ENCODE data around the gene DLGAP4.
"Not testable (repeated sequence)": the region's sequence is repeated elsewhere in the genome, so short reads cannot be mapped to it uniquely, and the experiment has no call there.

The DLGAP4 gene

DNA sequence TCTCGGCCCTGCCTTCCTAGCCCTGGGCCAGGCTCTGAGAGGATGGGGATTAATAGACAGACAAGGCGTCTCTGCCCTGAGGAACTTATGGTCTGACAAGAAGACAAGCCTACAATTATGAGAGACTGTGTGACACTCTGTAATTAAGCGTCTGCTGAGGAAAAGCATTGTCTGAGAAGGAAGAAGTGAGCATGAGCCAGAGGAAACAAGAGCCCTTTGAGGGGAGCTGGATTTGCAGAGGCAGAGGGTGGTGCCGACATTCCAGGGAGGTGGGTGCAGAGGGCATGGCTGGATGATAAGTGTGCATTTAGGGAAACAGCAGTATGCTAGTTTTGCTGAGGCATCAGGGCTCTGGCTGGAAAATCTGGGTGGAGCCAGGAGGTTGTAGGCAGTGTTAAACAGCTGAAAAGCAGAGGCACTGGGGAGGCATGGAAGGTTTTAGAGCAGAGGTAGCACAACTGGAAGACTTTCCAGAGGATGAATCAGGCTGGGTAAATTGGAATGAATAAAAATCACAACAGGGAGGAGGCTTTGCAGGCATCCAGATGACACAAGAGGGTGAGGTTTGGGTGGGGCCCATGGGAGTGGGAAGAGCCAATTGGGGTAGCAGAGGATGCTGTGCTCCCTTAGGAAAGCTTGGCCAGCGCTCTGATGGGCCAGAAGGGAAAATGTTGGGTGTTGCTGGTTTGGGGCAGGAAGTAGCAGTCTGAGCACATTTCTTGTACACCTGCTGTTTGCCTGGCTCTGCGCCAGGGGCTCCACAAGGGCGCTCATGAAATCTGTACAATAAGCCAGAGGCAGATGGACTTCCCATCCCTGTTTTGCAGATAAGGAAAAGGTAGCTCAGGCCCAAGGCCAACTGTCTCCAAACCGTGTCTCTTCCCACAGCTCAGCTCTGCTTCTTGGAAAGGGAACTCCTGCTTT is 161.2 kb downstream of the DLGAP4 start:
- peak; percentile 68 for FAIRE-seq
- DNase-seq (ENCODE audit: insufficient read length, low spot score): no peak

- no peak for FAIRE-seq
- DNase-seq (ENCODE audit: insufficient read length, low spot score): no peak
These were observed 162.2 kb downstream of the DLGAP4 start for GRCh38 chr20:36468149-36469000.

- DNase-seq (ENCODE audit: insufficient read length, low spot score): no peak
- no peak for FAIRE-seq
These were observed 163.8 kb downstream of the DLGAP4 start for GRCh38 chr20:36469973-36470372.

- DNase-seq (ENCODE audit: insufficient read length, low spot score) (no peak), FAIRE-seq (no peak)
These were observed 165.9 kb downstream of the DLGAP4 start for GRCh38 chr20:36471885-36472636.

GRCh38 chr20:36472637-36473090 is 166.5 kb downstream of the DLGAP4 start:
- FAIRE-seq (no peak), DNase-seq (ENCODE audit: insufficient read length, low spot score) (no peak)

- DNase-seq (ENCODE audit: insufficient read length, low spot score) (no peak), FAIRE-seq (no peak)
These were observed 167.0 kb downstream of the DLGAP4 start for GRCh38 chr20:36473164-36473563.

- FAIRE-seq (no peak), DNase-seq (ENCODE audit: insufficient read length, low spot score) (no peak)
These were observed 168.4 kb downstream of the DLGAP4 start for GRCh38 chr20:36474563-36474962.

GRCh38 chr20:36475054-36475453 is 168.9 kb downstream of the DLGAP4 start:
- FAIRE-seq: not testable (repeated sequence)

DNA sequence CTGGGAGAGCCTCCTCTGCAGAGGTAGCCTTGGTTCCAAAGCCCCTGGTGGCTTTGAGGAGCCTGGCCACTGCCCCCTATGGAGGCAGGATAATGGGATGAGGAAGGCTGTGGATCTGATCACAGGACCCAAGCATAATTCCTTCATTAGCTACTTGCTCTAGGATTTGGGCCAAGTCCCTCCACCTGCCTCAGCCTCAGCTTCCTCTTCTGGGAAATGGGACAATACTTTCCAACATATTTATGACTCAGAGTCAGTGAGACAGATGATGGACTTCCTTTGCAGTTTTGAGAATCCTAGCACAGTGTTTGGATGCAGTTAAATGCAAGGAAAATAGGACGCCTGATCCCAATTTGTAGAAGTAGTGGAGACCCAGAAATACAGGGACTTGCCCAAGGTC is 171.3 kb downstream of the DLGAP4 start:
- DNase-seq (ENCODE audit: insufficient read length, low spot score): no peak
- no peak for FAIRE-seq

More at GRCh38 chr20:36475054-36475453, 168.9 kb downstream of the DLGAP4 start:
- not testable (repeated sequence) for DNase-seq (ENCODE audit: insufficient read length, low spot score)

GRCh38 chr20:36478137-36478905 is 172.2 kb downstream of the DLGAP4 start:
- DNase-seq (ENCODE audit: insufficient read length, low spot score): no peak
- no peak for FAIRE-seq

DNA sequence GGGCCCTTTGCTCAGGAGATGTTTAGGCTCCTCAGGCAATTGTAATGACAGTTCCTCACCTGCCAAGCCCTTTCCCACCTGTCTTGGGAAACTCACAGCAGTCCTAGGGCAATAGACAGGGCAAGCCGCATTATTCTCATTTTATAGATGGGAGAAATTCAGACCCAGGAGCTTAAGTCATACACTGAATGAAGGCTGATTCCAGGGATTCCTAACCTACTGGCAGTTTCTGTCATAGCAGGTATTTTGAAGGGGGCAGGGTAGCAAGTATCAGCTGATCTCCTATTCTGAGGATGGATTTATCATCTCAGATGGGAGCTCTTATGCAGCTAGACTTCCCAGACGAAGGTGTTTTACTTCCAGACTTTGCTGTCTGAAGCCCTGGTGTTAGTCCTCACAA is 173.8 kb downstream of the DLGAP4 start:
- DNase-seq (ENCODE audit: insufficient read length, low spot score) (no peak), FAIRE-seq (no peak)

GRCh38 chr20:36480456-36481048 is 174.4 kb downstream of the DLGAP4 start:
- FAIRE-seq (no peak), DNase-seq (ENCODE audit: insufficient read length, low spot score) (no peak)

- FAIRE-seq: no peak
- no peak for DNase-seq (ENCODE audit: insufficient read length, low spot score)
These were observed 175.4 kb downstream of the DLGAP4 start for GRCh38 chr20:36481380-36482043.

DNA sequence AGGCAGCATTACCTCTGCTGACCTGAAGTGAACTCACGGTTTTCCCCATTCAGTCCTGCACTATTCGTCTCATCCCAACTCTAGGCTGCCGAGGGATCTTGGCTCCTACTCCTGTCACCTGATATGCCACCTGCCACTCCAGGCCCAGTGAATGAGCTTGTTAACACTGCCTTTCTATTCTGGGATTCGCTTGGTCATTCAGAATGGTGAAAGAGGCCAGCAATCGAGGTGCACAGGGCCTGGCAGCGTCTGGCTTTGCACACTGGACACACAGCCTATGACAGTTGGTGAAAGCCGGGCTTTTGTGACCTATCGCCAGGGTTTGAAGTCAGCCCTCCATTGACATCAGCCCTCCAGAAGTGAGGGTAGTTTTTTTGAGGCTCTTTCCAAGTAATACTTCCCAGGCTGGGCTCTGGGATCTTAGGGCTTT is 175.9 kb downstream of the DLGAP4 start:
- FAIRE-seq (no peak), DNase-seq (ENCODE audit: insufficient read length, low spot score) (no peak)

GRCh38 chr20:36483209-36483918 is 177.2 kb downstream of the DLGAP4 start:
- peak; percentile 68 for FAIRE-seq
- no peak for DNase-seq (ENCODE audit: insufficient read length, low spot score)

- DNase-seq (ENCODE audit: insufficient read length, low spot score) (no peak), FAIRE-seq (no peak)
These were observed 178.0 kb downstream of the DLGAP4 start for GRCh38 chr20:36483919-36484808.

GRCh38 chr20:36485286-36485685 is 179.1 kb downstream of the DLGAP4 start:
- FAIRE-seq: no peak
- DNase-seq (ENCODE audit: insufficient read length, low spot score): no peak
